ENCODE results near the gene NKIRAS1. TPM values are rescaled to one million over a fixed set of nuclear protein-coding genes. Genes with fewer than 3 reads are reported as not detected.

Gene NKIRAS1
- total RNA-seq, 1 experiment from 2014 or later = 7.3 TPM

- TF ChIP-seq ZNF425 (CRISPR knock-in tag; conservative IDR thresholded peaks at IDR 0.05) (no peak), GRHL2 (CRISPR knock-in tag; IDR thresholded peaks at IDR 0.05; ENCODE audit: insufficient replicate concordance, severe bottlenecking) (no peak), E2F5 (CRISPR knock-in tag; IDR thresholded peaks at IDR 0.05) (peak; percentile 53; the same call in 1 of the 2 replicates), SP1 (CRISPR knock-in tag; conservative IDR thresholded peaks at IDR 0.05) (peak; percentile 87), NFATC4 (CRISPR knock-in tag; IDR thresholded peaks at IDR 0.05) (peak; percentile 80), NR3C1 (CRISPR knock-in tag; conservative IDR thresholded peaks at IDR 0.05; ENCODE audit: low read depth) (no peak), ZNF671 (CRISPR knock-in tag; IDR thresholded peaks at IDR 0.05) (no peak; the same call in none of the 2 replicates), RORB (CRISPR knock-in tag; IDR thresholded peaks at IDR 0.05) (no peak), HMGA2 (CRISPR knock-in tag; IDR thresholded peaks at IDR 0.05) (0 out of 2 replicates have a peak, but pooled peaks have one; percentile 4), ATF2 (CRISPR knock-in tag; IDR thresholded peaks at IDR 0.05; ENCODE audit: borderline replicate concordance, low read depth) (peak; percentile 57; the same call in 1 of the 2 replicates), NR2C2 (CRISPR knock-in tag; IDR thresholded peaks at IDR 0.05) (no peak), USF2 (CRISPR knock-in tag; IDR thresholded peaks at IDR 0.05) (peak; percentile 61), ESRRA (CRISPR knock-in tag; IDR thresholded peaks at IDR 0.05; ENCODE audit: borderline replicate concordance) (no peak), E2F4 (CRISPR knock-in tag; IDR thresholded peaks at IDR 0.05; ENCODE audit: borderline replicate concordance, low read depth) (peak; percentile 72), CBFB (CRISPR knock-in tag; IDR thresholded peaks at IDR 0.05; ENCODE audit: low read depth) (peak; percentile 93; the same call in 1 of the 2 replicates), AFF4 (CRISPR knock-in tag; IDR thresholded peaks at IDR 0.05; ENCODE audit: borderline replicate concordance) (peak; percentile 80; the same call in 1 of the 2 replicates), TEAD1 (CRISPR knock-in tag; IDR thresholded peaks at IDR 0.05) (peak; percentile 86), CTCF (IDR thresholded peaks at IDR 0.05) (peak; percentile 36), ZNF423 (CRISPR knock-in tag; IDR thresholded peaks at IDR 0.05) (no peak), ATF1 (CRISPR knock-in tag; IDR thresholded peaks at IDR 0.05) (no peak), ZNF416 (CRISPR knock-in tag; IDR thresholded peaks at IDR 0.05) (peak; percentile 2; the same call in 1 of the 2 replicates), ZMAT4 (CRISPR knock-in tag; IDR thresholded peaks at IDR 0.05) (0 out of 2 replicates have a peak, but pooled peaks have one; percentile 65), ZNF138 (CRISPR knock-in tag; conservative IDR thresholded peaks at IDR 0.05) (peak; percentile 77; the same call in 1 of the 2 replicates), TP53 (CRISPR knock-in tag; IDR thresholded peaks at IDR 0.05) (peak; percentile 80)
Observed at GRCh38 chr3:23916886-23917678, at the start of gene NKIRAS1, which contains the start of gene RPL15 (continued).

Data from WTC11 (cell line).